HUDEP-2 (cell line): Measurements from ENCODE around the gene HDAC9.
A peak's percentile ranks its signal among the peaks of the same experiment; 100 is the strongest.

Source experiments
- DNase-seq, 76 experiments: peaks; one replicate each; lab custom pipeline; 2025; ENCODE audit not compliant: unreplicated experiment in 76 of 76; lab: John Stamatoyannopoulos, UW

The HDAC9 gene

GRCh38 chr7:18821554-18821953, 326.0 kb downstream of the HDAC9 start:
- DNase-seq, result no peak

GRCh38 chr7:18824157-18824556, 328.6 kb downstream of the HDAC9 start:
- no peak for DNase-seq

- no peak for DNase-seq
Observed at GRCh38 chr7:18828260-18828993, 332.9 kb downstream of the HDAC9 start.

GRCh38 chr7:18828994-18829857, 333.7 kb downstream of the HDAC9 start:
- no peak for DNase-seq

GRCh38 chr7:18829858-18830285, 334.3 kb downstream of the HDAC9 start:
- no peak for DNase-seq

GRCh38 chr7:18831419-18831818, 335.9 kb downstream of the HDAC9 start:
- DNase-seq, result no peak

GRCh38 chr7:18831943-18832342, 336.4 kb downstream of the HDAC9 start:
- DNase-seq, result no peak

- DNase-seq, result no peak
Observed at GRCh38 chr7:18834577-18834976, 339.0 kb downstream of the HDAC9 start.

- no peak for DNase-seq
Observed at GRCh38 chr7:18835001-18835690, 339.6 kb downstream of the HDAC9 start.

GRCh38 chr7:18843979-18844378, 348.4 kb downstream of the HDAC9 start:
- no peak for DNase-seq

GRCh38 chr7:18844735-18845134, 349.2 kb downstream of the HDAC9 start:
- no peak for DNase-seq

GRCh38 chr7:18845700-18846099, 350.2 kb downstream of the HDAC9 start:
- no peak for DNase-seq

- no peak for DNase-seq
Observed at GRCh38 chr7:18846765-18847215, 351.2 kb downstream of the HDAC9 start.

- DNase-seq, result peak in 9 of 76 experiments; percentile 7 to 48 (median 18)
Observed at GRCh38 chr7:18849130-18849529, 353.6 kb downstream of the HDAC9 start.

GRCh38 chr7:18855796-18856195, 360.2 kb downstream of the HDAC9 start:
- DNase-seq, result no peak

- no peak for DNase-seq
Observed at GRCh38 chr7:18858232-18858631, 362.7 kb downstream of the HDAC9 start.

GRCh38 chr7:18859318-18859717, 363.8 kb downstream of the HDAC9 start:
- DNase-seq, result no peak

- no peak for DNase-seq
Observed at GRCh38 chr7:18860221-18860620, 364.7 kb downstream of the HDAC9 start.

- DNase-seq, result no peak
Observed at GRCh38 chr7:18861514-18862118, 366.1 kb downstream of the HDAC9 start.

GRCh38 chr7:18864967-18865366, 369.4 kb downstream of the HDAC9 start:
- DNase-seq, result no peak
